ENCODE results near the gene SLC25A52. TPM values are rescaled to one million over a fixed set of nuclear protein-coding genes. Genes with fewer than 3 reads are reported as not detected.
"Not testable (repeated sequence)": the region's sequence is repeated elsewhere in the genome, so short reads cannot be mapped to it uniquely, and the experiment has no call there.

SLC25A52 gene
- total and polyA plus RNA-seq, 9 of the 15 experiments (the other 6 are each of a cell fraction or from before 2014, with no cell fraction given) = not detected

DNA sequence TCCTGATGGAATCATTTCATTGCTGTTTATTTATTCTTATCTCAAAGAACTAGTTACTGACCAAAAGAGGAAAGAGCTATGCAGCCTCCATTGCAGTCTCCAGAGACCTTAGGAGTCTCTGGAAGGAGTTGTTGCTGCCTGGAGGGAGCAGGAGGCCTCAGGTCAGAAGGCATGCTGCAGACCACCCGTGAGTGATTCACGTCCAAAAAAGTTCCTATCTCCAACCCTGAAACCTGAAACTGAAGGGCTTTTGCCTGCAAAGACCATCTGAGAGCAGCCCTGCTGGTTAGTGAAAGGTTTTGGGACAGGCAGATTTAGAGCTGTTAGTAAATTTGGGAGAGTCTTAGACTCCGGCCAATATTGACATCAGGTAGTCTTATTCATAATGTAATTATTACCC, 29.1 kb downstream of the SLC25A52 start:
- H3K4me2 ChIP-seq (ENCODE audit: insufficient read depth, low read length) = no peak overlapping the region
- FAIRE-seq = no peak
- ChIA-PET CTCF (ENCODE audit: low intra/inter-chr PET ratio) (no interaction called here), POLR2A (interaction anchor here (0.6 kb wide), 1 partner anchor 1870 kb away, joined by 3 read pairs; no protein-coding TSS in a partner anchor)
- no peak for ATAC-seq
- no peaks in the 10 kb centered on the region; the same call in 1 of the 2 replicates for H4K20me1 ChIP-seq (replicated peaks; ENCODE audit: control insufficient read depth, insufficient read depth, low read length)
- DNase-seq (ENCODE audit: extremely low read depth in 1 of 4, low spot score in 3 of 4) = no peak
- H3K36me3 ChIP-seq (ENCODE audit: control insufficient read depth, insufficient read depth, low read length) = no peaks in the 10 kb centered on the region
- no peaks in the 10 kb centered on the region for H3K9me3 ChIP-seq (replicated peaks; ENCODE audit: control insufficient read depth, insufficient read depth, low read depth, low read length)
- TF ChIP-seq SREBF1 (IDR thresholded peaks at IDR 0.05; ENCODE audit: borderline replicate concordance, low read depth, low read length) (no peak), ELF2 (CRISPR knock-in tag; IDR thresholded peaks at IDR 0.05) (no peak)
- no peak overlapping the region for H3K4me3 ChIP-seq
- no peaks in the 10 kb centered on the region for H3K79me2 ChIP-seq (ENCODE audit: control insufficient read depth, insufficient read depth, low read length)
- WGBS (ENCODE audit: insufficient coverage, low coverage, missing lambda C conversion rate) = 6% methylated on average over 3 of the region's 3 CpGs
- H2AFZ ChIP-seq (ENCODE audit: low read depth, low read length) = no peak overlapping the region
- intact Hi-C loops (cut with micrococcal nuclease) (no loop called here), in situ Hi-C loops (cut with MboI) (no loop called here)
- no TSS peak for BruUV-seq (replicated peaks)
- no peak overlapping the region for H3K27ac ChIP-seq (ENCODE audit: extremely low read depth, low read depth, low read length)
- H3K9me1 ChIP-seq (ENCODE audit: control insufficient read depth, insufficient read depth, low read length) = no peaks in the 10 kb centered on the region
- H3K27me3 ChIP-seq (ENCODE audit: control insufficient read depth in 2 of 2, insufficient read depth in 2 of 2, low read length in 2 of 2) = 0 out of 5 replicates have a peak, but pooled peaks cover 0 to 2% of the 10 kb centered on the region in 2 experiments
- no peaks in the 10 kb centered on the region for H3K4me1 ChIP-seq (replicated peaks in 1 of 2; ENCODE audit: control insufficient read depth in 2 of 2, insufficient read depth in 2 of 2, low read length in 2 of 2)
- no peak overlapping the region for H3K9ac ChIP-seq (ENCODE audit: insufficient read depth in 1 of 2, low read depth in 2 of 2, low read length in 2 of 2)

DNA sequence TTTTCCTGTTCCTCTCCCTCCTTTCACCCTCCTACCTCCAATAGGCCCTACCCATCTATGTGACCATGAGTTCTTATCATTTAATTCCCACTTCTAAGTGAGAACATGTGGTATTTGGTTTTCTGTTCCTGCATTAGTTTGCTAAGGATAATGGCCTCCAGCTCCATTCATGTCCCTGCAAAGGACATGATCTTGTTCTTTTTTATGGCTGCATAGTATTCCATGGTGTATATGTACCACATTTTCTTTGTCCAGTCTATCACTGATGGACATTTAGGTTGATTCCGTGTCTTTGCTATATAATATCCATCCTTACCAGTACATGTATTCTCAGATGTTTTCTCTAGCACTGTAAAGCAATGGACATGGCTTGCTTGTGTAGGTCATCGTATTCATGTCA, 31.5 kb downstream of the SLC25A52 start:
- WGBS (ENCODE audit: insufficient coverage, low coverage, missing lambda C conversion rate) = 10% methylated on average over 2 of the region's 2 CpGs
- BruUV-seq (replicated peaks); H3K9me3 ChIP-seq (replicated peaks; ENCODE audit: control insufficient read depth, insufficient read depth, low read depth, low read length); H3K79me2 ChIP-seq (ENCODE audit: control insufficient read depth, insufficient read depth, low read length); DNase-seq (ENCODE audit: extremely low read depth in 1 of 4, low spot score in 3 of 4); CTCF ChIA-PET (ENCODE audit: low intra/inter-chr PET ratio); H3K36me3 ChIP-seq (ENCODE audit: control insufficient read depth, insufficient read depth, low read length); in situ Hi-C loops (cut with MboI); H3K4me1 ChIP-seq (replicated peaks in 1 of 2; ENCODE audit: control insufficient read depth in 2 of 2, insufficient read depth in 2 of 2, low read length in 2 of 2); POLR2A ChIA-PET; H4K20me1 ChIP-seq (replicated peaks; ENCODE audit: control insufficient read depth, insufficient read depth, low read length); ATAC-seq; H3K9me1 ChIP-seq (ENCODE audit: control insufficient read depth, insufficient read depth, low read length); H3K27ac ChIP-seq (ENCODE audit: extremely low read depth, low read depth, low read length); H2AFZ ChIP-seq (ENCODE audit: low read depth, low read length); FAIRE-seq; H3K4me2 ChIP-seq (ENCODE audit: insufficient read depth, low read length); H3K4me3 ChIP-seq; H3K9ac ChIP-seq (ENCODE audit: insufficient read depth in 1 of 2, low read depth in 2 of 2, low read length in 2 of 2): not testable (repeated sequence)
- TF ChIP-seq ZNF146 (CRISPR knock-in tag; IDR thresholded peaks at IDR 0.05; ENCODE audit: unreplicated experiment) = peak; percentile 57
- peaks cover 6 to 13% of the 10 kb centered on the region in 2 experiments; a peak in 3 of 5 replicates for H3K27me3 ChIP-seq (ENCODE audit: control insufficient read depth in 2 of 2, insufficient read depth in 2 of 2, low read length in 2 of 2)
- intact Hi-C loops (cut with micrococcal nuclease) = loop anchor here (10.0 kb wide), 1 partner anchor 734 kb away; no protein-coding TSS in a partner anchor

Data from K562 (cell line).